Ovary (tissue), 3 donors: ENCODE results near the gene DLL1.

Experiments used
- CTCF ChIP-seq, 3 donors: fragments of 450-650 bp in 2 of 3; fragments of 200-600 bp in 1 of 3; IDR thresholded peaks; one replicate each; pipeline versions ENCODE4 v1.5.1 to v1.8.0; 2016 to 2022; ENCODE audit warnings: antibody characterized with exemption in 3 of 3, mild to moderate bottlenecking in 1 of 3
- POLR2A ChIP-seq: fragments of 450-650 bp; IDR thresholded peaks from one replicate; pipeline ENCODE4 v1.6.1; 2017; ENCODE audit warnings: antibody characterized with exemption, mild to moderate bottlenecking, moderate library complexity
- donor health status: DM: no; HTN: no; CAD: no.

GRCh38 chr6:170295510-170296422 lies 4.9 kb upstream of the DLL1 start:
- TF ChIP-seq CTCF (IDR thresholded peaks at IDR 0.05) (no peak), POLR2A (no peak)
